MG63 (cell line): Measurements from ENCODE around the gene OTX1. TPM values are rescaled to one million over a fixed set of nuclear protein-coding genes. Genes with fewer than 3 reads are reported as not detected.
"Not testable (repeated sequence)": the region's sequence is repeated elsewhere in the genome, so short reads cannot be mapped to it uniquely, and the experiment has no call there.

ENCODE experiments used
- DNase-seq: peaks from one replicate; pipeline ENCODE4 v3.0.0-alpha.2; 2020
- H3K27me3 ChIP-seq: fragments of 250-450 bp; sonication (Bioruptor Pico); 2 replicates; pipeline ENCODE4 v1.5.1; 2020; ENCODE audit warnings: mild to moderate bottlenecking, moderate library complexity
- H3K36me3 ChIP-seq: fragments of 250-450 bp; sonication (Bioruptor Pico); 2 replicates; pipeline ENCODE4 v1.5.1; 2020; ENCODE audit warnings: mild to moderate bottlenecking, moderate library complexity
- H3K4me3 ChIP-seq: fragments of 250-450 bp; sonication (Bioruptor Pico); 2 replicates; pipeline ENCODE4 v1.5.1; 2020; ENCODE audit warnings: mild to moderate bottlenecking, moderate library complexity
- H3K9me3 ChIP-seq: fragments of 250-450 bp; sonication (Bioruptor Pico); 2 replicates; pipeline ENCODE4 v1.5.1; 2020; ENCODE audit warnings: mild to moderate bottlenecking, moderate library complexity
- total RNA-seq: library from RNA; depleted of rRNA; stranded (reverse); fragments of >200 nt; shearing (Covaris generic); gene quantifications from 2 replicates; pipeline ENCODE4 v1.2.3, GENCODE V29; 2014; ENCODE audit warnings: low replicate concordance

OTX1 gene
- total RNA-seq, 1 experiment from 2014 or later, result not detected

DNA sequence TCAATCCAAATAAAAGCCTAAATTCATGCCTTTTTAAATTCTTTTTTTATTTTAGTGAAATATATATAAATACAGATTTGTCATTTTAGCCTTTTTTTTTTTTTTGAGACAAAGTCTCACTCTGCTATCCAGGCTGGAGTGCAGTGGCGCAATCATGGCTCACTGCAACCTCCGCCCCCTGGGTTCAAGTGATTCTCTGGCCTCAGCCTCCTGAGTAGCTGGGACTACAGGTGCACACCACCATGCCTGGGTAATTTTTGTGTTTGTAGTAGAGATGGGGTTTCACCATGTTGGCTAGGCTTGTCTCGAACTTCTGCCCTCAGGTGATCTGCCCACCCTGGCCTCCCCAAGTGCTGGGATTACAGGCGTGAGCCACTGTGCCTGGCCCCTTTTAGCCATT is 23.8 kb downstream of the OTX1 start:
- H3K9me3 ChIP-seq, H3K36me3 ChIP-seq, H3K27me3 ChIP-seq, H3K4me3 ChIP-seq, DNase-seq: not testable (repeated sequence)

- Histone ChIP-seq H3K27me3 (no peaks in the 10 kb centered on the region; the same call in 1 of the 2 replicates), H3K4me3 (no peak overlapping the region), H3K9me3 (no peaks in the 10 kb centered on the region), H3K36me3 (no peaks in the 10 kb centered on the region)
- no peak for DNase-seq
Measured at GRCh38 chr2:63078852-63079606, 28.4 kb downstream of the OTX1 start.

- H3K4me3 ChIP-seq, result no peak overlapping the region
- no peaks in the 10 kb centered on the region; the same call in 1 of the 2 replicates for H3K27me3 ChIP-seq
- no peaks in the 10 kb centered on the region for H3K36me3 ChIP-seq
- no peak for DNase-seq
- H3K9me3 ChIP-seq, result no peaks in the 10 kb centered on the region
Measured at GRCh38 chr2:63081404-63081803, 30.8 kb downstream of the OTX1 start.

- Histone ChIP-seq H3K4me3 (no peak overlapping the region), H3K9me3 (no peaks in the 10 kb centered on the region), H3K27me3 (no peaks in the 10 kb centered on the region; the same call in 1 of the 2 replicates), H3K36me3 (no peaks in the 10 kb centered on the region)
- DNase-seq, result no peak
Measured at GRCh38 chr2:63086687-63087086, 36.1 kb downstream of the OTX1 start.

- H3K4me3 ChIP-seq, result no peak overlapping the region
- no peaks in the 10 kb centered on the region for H3K9me3 ChIP-seq
- DNase-seq, result no peak
- H3K27me3 ChIP-seq, result no peaks in the 10 kb centered on the region
- no peaks in the 10 kb centered on the region for H3K36me3 ChIP-seq
Measured at GRCh38 chr2:63092401-63092800, 41.8 kb downstream of the OTX1 start.

GRCh38 chr2:63092857-63093256 is 42.2 kb downstream of the OTX1 start:
- H3K36me3 ChIP-seq, result no peaks in the 10 kb centered on the region
- no peak overlapping the region for H3K4me3 ChIP-seq
- H3K9me3 ChIP-seq, result no peaks in the 10 kb centered on the region

GRCh38 chr2:63093502-63093901 is 42.9 kb downstream of the OTX1 start:
- no peaks in the 10 kb centered on the region for H3K27me3 ChIP-seq
- DNase-seq, result no peak
- H3K9me3 ChIP-seq, result no peaks in the 10 kb centered on the region
- H3K36me3 ChIP-seq, result no peaks in the 10 kb centered on the region
- no peak overlapping the region for H3K4me3 ChIP-seq

More at GRCh38 chr2:63092857-63093256, 42.2 kb downstream of the OTX1 start:
- no peak for DNase-seq
- no peaks in the 10 kb centered on the region for H3K27me3 ChIP-seq

DNA sequence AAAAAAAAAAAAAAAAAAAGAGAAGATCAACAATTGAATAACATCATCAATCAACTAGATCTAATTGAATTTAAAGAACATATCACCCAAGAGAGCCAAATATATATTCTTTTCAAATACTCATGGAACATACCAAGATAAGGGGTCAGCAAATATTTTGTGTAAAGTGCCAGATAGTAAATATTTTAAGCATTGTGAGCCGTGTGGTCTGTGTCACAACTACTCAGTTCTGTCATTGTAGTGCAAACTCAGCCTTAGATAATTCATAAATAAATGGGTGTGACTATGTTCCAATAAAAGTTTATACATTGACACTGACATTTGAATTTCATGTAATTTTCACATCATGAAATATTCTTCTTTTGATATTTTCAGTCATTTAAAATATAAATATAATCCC is 45.9 kb downstream of the OTX1 start:
- H3K36me3 ChIP-seq, result no peaks in the 10 kb centered on the region
- H3K9me3 ChIP-seq, result no peaks in the 10 kb centered on the region
- no peaks in the 10 kb centered on the region for H3K27me3 ChIP-seq
- H3K4me3 ChIP-seq, result no peak overlapping the region
- no peak for DNase-seq

- Histone ChIP-seq H3K27me3 (no peaks in the 10 kb centered on the region), H3K9me3 (no peaks in the 10 kb centered on the region), H3K36me3 (no peaks in the 10 kb centered on the region), H3K4me3 (no peak overlapping the region)
- no peak for DNase-seq
Measured at GRCh38 chr2:63099032-63099431, 48.4 kb downstream of the OTX1 start.

- Histone ChIP-seq H3K9me3 (no peaks in the 10 kb centered on the region), H3K27me3 (no peaks in the 10 kb centered on the region), H3K36me3 (no peaks in the 10 kb centered on the region), H3K4me3 (no peak overlapping the region)
- DNase-seq, result no peak
Measured at GRCh38 chr2:63101954-63102353, 51.3 kb downstream of the OTX1 start.

GRCh38 chr2:63104482-63104881 is 53.9 kb downstream of the OTX1 start:
- H3K27me3 ChIP-seq, result no peaks in the 10 kb centered on the region
- DNase-seq, result no peak
- no peaks in the 10 kb centered on the region for H3K9me3 ChIP-seq
- H3K36me3 ChIP-seq, result no peaks in the 10 kb centered on the region
- H3K4me3 ChIP-seq, result no peak overlapping the region
